Germinal center (tissue), 1 donor: ENCODE data around the gene NEU2.
A peak's percentile ranks its signal among the peaks of the same experiment; 100 is the strongest.
"Not testable (repeated sequence)": the region's sequence is repeated elsewhere in the genome, so short reads cannot be mapped to it uniquely, and the experiment has no call there.

Experiments used
- DNase-seq: peaks from one replicate; pipeline ENCODE4 v3.0.0; 2012; ENCODE audit warnings: mixed read lengths, low spot score

Gene NEU2

DNA sequence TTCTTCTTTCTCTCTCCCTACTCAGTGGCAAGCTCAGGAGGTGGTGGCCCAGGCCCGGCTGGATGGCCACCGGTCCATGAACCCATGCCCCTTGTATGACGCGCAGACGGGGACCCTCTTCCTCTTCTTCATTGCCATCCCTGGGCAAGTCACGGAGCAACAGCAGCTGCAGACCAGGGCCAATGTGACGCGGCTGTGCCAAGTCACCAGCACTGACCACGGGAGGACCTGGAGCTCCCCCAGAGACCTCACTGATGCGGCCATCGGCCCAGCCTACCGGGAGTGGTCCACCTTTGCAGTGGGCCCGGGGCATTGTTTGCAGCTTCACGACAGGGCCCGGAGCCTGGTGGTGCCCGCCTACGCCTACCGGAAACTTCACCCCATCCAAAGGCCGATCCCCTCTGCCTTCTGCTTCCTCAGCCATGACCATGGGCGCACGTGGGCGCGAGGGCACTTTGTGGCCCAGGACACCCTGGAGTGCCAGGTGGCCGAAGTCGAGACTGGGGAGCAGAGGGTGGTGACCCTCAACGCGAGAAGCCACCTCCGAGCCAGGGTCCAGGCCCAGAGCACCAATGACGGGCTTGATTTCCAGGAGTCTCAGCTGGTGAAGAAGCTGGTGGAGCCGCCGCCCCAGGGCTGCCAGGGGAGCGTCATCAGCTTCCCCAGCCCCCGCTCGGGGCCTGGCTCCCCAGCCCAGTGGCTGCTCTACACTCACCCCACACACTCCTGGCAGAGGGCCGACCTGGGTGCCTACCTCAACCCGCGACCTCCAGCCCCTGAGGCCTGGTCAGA lies 1.8 kb downstream of the NEU2 start:
- no peak for DNase-seq

DNA sequence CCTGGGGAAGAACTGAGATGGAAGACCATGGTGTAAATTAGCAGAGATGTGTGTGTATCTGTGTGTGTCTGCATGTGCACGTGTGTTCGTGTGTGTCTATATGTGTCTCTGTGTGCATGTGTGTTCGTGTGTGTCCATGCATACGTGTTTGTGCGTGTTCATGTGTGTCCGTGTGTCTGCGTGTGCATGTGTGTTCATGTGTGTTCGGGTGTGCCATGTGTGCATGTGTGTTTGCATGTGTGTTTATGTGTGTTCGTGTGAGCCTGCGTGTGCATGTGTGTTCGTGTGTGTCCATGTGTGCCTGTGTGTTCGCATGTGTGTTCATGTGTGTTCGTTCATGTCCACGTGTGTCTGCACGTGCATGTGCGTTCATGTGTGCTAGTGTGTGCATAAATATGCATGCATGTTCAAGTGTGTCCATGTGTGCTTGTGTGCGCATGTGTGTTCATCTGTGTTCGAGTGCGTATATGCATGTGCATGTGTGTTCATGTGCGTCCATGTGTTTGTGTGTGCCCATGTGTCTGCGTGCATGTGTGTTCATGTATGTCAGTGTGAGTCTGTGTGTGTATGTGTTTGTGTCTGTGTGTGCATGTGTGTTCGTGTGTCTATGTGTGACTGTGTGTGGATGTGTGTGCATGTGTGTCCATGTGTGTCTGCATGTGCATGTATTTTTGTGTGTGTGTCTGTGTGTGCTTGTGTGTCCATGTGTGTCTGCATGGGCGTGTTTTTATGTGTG lies 3.1 kb downstream of the NEU2 start:
- no peak for DNase-seq

GRCh38 chr2:233036162-233036838 lies 3.8 kb downstream of the NEU2 start:
- no peak for DNase-seq

DNA sequence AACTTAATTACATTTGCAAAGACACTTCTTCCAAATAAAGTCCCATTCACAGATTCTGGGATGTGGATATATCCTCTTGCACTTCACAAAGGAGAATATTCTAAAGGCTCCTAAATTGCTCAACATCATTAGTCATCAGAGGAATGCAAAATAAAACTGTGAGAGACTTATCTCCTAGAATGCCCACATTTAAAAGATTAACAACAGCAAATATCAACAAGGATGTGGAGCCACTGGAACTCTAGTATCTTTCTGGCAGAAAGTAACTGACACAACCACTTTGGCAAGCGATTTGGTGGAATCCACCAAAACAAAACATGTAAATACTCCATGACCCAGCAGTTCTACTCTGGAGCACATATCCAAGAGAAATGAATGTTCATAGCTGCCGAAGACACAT lies 4.6 kb downstream of the NEU2 start:
- no peak for DNase-seq

DNA sequence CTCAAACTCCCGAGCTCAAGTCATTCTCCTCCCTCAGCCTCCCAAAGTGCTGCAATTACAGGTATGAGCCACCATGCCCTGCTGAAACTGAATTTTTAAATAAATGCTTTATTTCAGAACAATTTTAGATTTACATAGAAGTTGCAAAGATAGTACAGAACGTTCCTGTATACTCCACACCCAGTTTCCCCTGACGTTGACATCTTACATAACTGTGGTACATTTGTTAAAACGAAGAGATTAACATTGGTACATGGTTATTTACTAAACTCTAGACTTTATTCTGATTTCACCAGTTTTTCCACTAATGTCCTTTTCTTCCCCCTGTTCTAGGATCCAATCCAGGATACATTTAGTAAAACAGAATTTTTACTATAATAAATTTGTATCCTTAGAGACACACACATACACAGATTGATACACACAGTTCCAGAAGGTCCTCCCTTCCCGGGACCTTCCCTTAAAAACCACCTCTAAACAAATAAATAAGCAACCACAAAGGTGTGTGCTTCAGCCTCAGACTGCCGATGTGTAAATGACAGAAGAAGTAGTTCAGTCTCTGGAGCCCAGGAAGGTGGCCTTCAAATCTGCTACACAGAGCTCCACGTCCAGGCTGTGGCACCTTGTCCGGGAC lies 6.9 kb downstream of the NEU2 start:
- DNase-seq: no peak

- DNase-seq: no peak
Observed at GRCh38 chr2:233039846-233040530, 7.5 kb downstream of the NEU2 start.

DNA sequence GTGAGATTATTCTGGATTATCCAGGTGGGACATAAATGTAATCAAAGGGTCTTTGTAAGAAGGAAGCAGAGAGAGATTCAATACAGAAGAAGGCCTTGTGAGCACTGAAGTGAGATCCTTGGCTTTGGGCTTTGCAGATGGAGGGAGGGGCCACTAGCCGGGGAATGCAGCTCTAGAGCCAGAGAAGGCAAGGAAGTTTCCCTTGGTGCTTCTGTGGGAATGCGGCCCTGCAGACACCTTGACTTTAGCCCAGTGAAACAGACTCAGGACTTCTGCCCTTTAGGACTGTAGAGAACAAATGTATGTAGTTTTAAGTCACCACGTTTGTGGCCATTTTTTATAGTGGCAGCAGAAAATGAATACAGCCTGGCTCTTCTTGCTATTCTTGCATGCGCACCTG lies 8.1 kb downstream of the NEU2 start:
- DNase-seq: no peak

- no peak for DNase-seq
Observed at GRCh38 chr2:233041722-233042323, 9.4 kb downstream of the NEU2 start.

- no peak for DNase-seq
Observed at GRCh38 chr2:233042549-233042948, 10.1 kb downstream of the NEU2 start.

GRCh38 chr2:233044974-233045605 lies 12.6 kb downstream of the NEU2 start:
- no peak for DNase-seq

GRCh38 chr2:233047206-233047605 lies 14.7 kb downstream of the NEU2 start:
- no peak for DNase-seq

- DNase-seq: no peak
Observed at GRCh38 chr2:233047667-233048066, 15.2 kb downstream of the NEU2 start.

GRCh38 chr2:233048569-233049193 lies 16.2 kb downstream of the NEU2 start:
- no peak for DNase-seq

DNA sequence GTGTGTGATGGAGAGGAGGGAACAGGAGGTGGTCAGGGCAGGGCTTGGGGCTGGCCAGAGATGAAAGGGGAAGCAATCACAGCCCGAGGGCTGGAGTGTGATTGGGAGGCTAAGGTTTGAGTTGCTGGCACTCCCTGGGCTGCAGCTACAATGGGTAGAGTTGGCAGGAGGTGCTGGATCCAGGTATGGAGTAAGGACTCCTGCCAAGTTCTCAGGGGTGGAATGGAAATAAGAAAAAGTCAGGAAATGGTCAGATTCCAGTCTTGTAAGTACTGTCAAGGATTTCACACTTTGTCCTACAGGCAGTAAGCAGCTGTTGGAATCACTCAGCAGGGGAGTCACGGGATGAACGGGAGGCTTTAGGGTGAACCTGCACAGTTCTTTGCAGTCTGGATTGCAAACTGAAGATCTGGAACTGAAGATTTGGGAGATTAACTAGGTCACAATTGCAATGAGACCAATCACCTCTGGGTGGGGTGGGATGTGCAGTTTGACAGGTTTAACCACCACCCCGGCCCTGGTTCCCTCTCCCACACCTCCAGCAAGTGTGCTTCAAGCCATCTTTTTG lies 16.8 kb downstream of the NEU2 start:
- DNase-seq: no peak

- no peak for DNase-seq
Observed at GRCh38 chr2:233051241-233052149, 19.0 kb downstream of the NEU2 start.

- DNase-seq: not testable (repeated sequence)
Observed at GRCh38 chr2:233052517-233052916, 20.0 kb downstream of the NEU2 start.

- peak; percentile 85 for DNase-seq
Observed at GRCh38 chr2:233053928-233054784, 21.7 kb downstream of the NEU2 start.

GRCh38 chr2:233055362-233055761 lies 22.9 kb downstream of the NEU2 start:
- DNase-seq: no peak
